Right atrium auricular region (tissue), 2 donors: ENCODE results near the gene PLXNB2. TPM values are rescaled to one million over a fixed set of nuclear protein-coding genes. Genes with fewer than 3 reads are reported as not detected.
A peak's percentile ranks its signal among the peaks of the same experiment; 100 is the strongest.

Experiments used
- DNase-seq: peaks from one replicate; pipeline ENCODE4 v3.0.0-alpha.2; 2019; ENCODE audit warnings: low spot score
- H3K27ac ChIP-seq, 2 donors: fragments of 200-600 bp; sonication (generic); 1 replicate in 1 of 2; 2 replicates in 1 of 2; pipeline ENCODE4 v1.5.1; 2016 to 2019
- H3K27me3 ChIP-seq, 2 donors: fragments of 200-600 bp; sonication (generic); one replicate each; pipeline versions ENCODE4 v1.5.1 to v1.6.0; 2017 to 2019
- H3K36me3 ChIP-seq: fragments of 200-600 bp; sonication (generic); one replicate; pipeline ENCODE4 v1.5.1; 2016
- H3K4me1 ChIP-seq, 2 donors: fragments of 200-600 bp; sonication (generic); one replicate each; pipeline versions ENCODE4 v1.5.1 to v1.6.0; 2017 to 2019
- H3K4me3 ChIP-seq, 2 donors: fragments of 200-600 bp; sonication (generic); 1 replicate in 1 of 2; 2 replicates in 1 of 2; pipeline ENCODE4 v1.5.1; 2017 to 2019; ENCODE audit warnings: mild to moderate bottlenecking in 1 of 2, moderate library complexity in 1 of 2
- H3K9me3 ChIP-seq, 2 donors: fragments of 200-600 bp; sonication (generic); one replicate each; pipeline ENCODE4 v1.5.1; 2019
- total RNA-seq, 2 donors: library from RNA; depleted of rRNA; stranded (reverse); fragments of >200 nt; gene quantifications; one replicate each; pipeline ENCODE4 v1.1.0, GENCODE V29; 2016
- TF ChIP-seq, protein P1 (sequence below), 2 donors: fragments of 200-600 bp; sonication (generic); IDR thresholded peaks; one replicate each; pipeline ENCODE4 v1.5.1; 2019; ENCODE audit warnings: antibody characterized with exemption in 2 of 2

The PLXNB2 gene
- total RNA-seq, 2 donors from 2014 or later, result 60.3 to 92.8 TPM

DNA sequence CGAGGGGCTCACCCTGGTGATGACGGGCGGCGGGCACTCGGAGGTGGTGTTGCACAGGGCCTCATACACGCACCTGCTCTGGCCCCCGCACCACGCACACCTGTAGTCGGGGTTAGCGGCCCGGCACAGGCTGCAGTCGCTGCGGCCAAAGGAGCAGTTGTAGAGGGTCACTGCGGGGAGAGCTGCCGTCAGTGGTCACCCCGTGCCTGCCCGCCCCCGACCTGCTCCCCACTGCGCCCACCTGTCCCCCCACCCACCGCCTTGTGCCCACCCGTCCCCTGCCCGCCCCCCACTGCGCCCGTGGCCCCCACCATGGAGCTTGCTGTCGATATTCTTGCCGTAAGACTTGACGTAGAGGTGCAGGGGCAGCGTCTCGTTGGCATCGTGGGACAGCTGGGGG, 23.6 kb downstream of the PLXNB2 start:
- no peak overlapping the region for H3K4me3 ChIP-seq
- H3K27ac ChIP-seq, result no peak overlapping the region
- TF ChIP-seq, protein P1, sequence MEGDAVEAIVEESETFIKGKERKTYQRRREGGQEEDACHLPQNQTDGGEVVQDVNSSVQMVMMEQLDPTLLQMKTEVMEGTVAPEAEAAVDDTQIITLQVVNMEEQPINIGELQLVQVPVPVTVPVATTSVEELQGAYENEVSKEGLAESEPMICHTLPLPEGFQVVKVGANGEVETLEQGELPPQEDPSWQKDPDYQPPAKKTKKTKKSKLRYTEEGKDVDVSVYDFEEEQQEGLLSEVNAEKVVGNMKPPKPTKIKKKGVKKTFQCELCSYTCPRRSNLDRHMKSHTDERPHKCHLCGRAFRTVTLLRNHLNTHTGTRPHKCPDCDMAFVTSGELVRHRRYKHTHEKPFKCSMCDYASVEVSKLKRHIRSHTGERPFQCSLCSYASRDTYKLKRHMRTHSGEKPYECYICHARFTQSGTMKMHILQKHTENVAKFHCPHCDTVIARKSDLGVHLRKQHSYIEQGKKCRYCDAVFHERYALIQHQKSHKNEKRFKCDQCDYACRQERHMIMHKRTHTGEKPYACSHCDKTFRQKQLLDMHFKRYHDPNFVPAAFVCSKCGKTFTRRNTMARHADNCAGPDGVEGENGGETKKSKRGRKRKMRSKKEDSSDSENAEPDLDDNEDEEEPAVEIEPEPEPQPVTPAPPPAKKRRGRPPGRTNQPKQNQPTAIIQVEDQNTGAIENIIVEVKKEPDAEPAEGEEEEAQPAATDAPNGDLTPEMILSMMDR (IDR thresholded peaks at IDR 0.05), result no peak
- H3K4me1 ChIP-seq, result peaks cover 0 to 18% of the 10 kb centered on the region in 2 donors
- H3K9me3 ChIP-seq, result no peaks in the 10 kb centered on the region
- no peak for DNase-seq
- peaks cover 91% of the 10 kb centered on the region for H3K36me3 ChIP-seq
- H3K27me3 ChIP-seq, result no peaks in the 10 kb centered on the region

DNA sequence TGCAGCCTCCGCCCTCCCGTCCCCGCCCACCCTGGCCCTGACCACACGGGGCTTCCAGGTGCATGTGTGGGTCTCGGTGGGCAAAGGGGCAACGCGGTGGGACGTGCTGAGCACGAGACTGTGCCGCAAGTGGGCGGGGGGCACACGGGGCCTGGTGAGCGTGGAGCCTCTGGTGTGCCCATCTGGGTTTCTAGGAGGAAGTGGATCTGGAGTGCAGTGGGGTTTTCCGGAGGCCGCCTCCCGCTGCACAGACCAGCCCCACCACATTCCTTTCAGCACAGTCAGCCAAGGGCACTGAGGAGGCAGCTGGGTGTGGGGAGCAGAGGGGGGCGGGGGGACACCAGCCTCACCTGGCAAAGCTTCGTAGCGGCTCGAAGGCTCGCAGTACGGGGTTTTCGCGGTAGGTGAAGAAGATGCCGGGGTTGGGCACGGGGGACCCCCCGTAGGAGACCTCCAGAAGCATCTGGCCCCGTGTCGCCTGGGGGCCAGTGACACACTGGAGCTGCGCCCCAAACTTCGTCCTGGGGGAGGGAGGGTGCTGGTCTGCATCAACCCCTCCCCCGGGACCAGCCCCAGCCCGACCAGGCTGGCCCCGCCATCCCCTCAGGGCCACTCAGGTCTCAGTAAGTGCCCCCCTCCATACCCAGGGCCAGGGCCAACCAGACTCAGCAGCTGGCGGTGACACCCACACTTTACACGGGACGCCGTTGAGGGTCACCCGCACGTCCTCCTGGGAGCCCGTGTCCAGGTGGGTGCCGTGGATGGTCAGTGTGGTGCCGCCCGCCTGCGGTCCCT, 24.9 kb downstream of the PLXNB2 start:
- peaks cover 91% of the 10 kb centered on the region for H3K36me3 ChIP-seq
- no peaks in the 10 kb centered on the region for H3K9me3 ChIP-seq
- TF ChIP-seq, protein P1 (IDR thresholded peaks at IDR 0.05), result no peak
- no peak for DNase-seq
- peak overlapping the region; percentile 49 to 62 for H3K27ac ChIP-seq
- peaks cover 0 to 18% of the 10 kb centered on the region in 2 donors for H3K4me1 ChIP-seq
- no peak overlapping the region for H3K4me3 ChIP-seq
- H3K27me3 ChIP-seq, result no peaks in the 10 kb centered on the region

DNA sequence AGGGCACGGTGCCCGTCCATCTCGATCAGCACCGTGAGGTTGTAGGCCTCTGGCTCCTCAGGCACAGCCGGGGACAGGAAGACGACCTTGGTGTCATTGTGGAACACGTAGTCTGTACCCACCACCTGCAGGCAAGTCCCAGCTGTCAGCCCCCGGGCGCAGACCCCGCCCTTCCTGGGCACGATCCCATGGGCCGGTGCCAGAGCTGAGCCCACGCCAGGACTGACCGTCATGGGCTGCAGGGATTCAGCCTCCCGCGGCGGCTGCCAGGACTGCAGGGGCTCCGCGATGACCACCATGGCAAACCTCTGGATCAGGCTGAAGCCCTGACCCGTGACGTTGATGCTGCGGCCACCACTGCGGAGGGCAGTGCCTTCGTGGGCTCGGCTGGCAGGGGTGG, 25.5 kb downstream of the PLXNB2 start:
- H3K36me3 ChIP-seq, result peaks cover 91% of the 10 kb centered on the region
- DNase-seq, result no peak
- no peak overlapping the region for H3K4me3 ChIP-seq

DNA sequence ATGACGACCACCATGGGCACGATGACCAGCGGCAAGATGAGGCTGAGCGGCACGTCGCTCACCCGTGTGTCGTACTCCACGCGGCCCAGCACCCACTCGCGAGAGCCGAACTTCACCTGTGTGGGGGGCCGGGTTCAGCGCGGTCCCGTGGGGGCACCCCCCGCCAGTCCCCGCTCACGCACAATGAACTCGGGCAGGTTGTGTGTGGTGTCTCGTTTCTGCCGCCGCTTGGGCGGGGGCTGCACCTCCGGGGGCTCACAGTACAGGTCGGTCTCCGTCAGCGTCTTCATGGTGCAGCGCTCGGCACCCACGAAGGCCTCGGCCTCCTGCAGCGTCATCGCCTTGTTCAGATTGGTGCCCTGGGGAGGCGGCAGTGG, 26.1 kb downstream of the PLXNB2 start:
- Histone ChIP-seq H3K36me3 (peaks cover 91% of the 10 kb centered on the region), H3K4me1 (peaks cover 0 to 18% of the 10 kb centered on the region in 2 donors), H3K27me3 (no peaks in the 10 kb centered on the region), H3K4me3 (no peak overlapping the region), H3K9me3 (no peaks in the 10 kb centered on the region), H3K27ac (peak overlapping the region; percentile 59 to 62)
- DNase-seq, result no peak
- TF ChIP-seq, protein P1 (IDR thresholded peaks at IDR 0.05), result no peak

More for the DNA sequence above, 25.5 kb downstream of the PLXNB2 start:
- TF ChIP-seq, protein P1 (IDR thresholded peaks at IDR 0.05), result peak in 1 of 2 donors; percentile 29
- Histone ChIP-seq H3K27ac (peak overlapping the region; percentile 59 to 62), H3K9me3 (no peaks in the 10 kb centered on the region), H3K4me1 (peaks cover 0 to 18% of the 10 kb centered on the region in 2 donors), H3K27me3 (no peaks in the 10 kb centered on the region)

DNA sequence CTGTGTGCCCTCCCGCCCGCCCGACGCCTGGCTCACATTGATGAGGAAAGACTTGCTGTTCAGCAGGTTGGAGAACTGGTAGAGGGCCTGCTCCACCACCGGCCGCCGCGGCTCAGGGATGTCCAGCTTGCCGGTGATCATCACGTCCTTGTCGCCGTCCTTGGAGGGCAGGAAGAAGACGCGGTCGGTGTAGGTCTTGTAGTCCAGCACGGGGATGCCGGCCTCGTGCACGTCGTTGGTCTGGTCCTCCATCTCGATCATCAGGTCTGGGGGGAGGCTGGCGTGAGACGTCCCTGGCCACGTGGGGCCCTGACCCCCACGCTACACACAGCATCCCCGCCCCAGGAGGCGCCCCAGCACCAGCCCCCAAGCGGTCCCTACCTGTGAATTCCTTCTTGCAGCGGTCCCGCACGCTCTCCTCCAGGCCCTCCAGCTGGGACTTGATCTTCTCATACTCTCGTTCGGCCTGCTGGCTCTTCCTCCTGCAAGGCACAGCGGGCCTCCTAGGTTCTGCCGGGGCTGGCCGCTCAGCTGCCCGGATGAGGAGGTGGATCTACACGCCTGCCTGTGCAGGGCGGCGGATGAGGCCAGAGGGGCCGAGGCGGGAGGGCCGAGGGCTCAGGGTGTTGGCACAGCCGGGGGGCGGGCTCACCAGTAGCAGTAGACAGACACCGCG, 26.6 kb downstream of the PLXNB2 start:
- Histone ChIP-seq H3K4me3 (no peak overlapping the region), H3K4me1 (peaks cover 0 to 18% of the 10 kb centered on the region in 2 donors), H3K27ac (peak overlapping the region in 1 of 2 donors; percentile 59), H3K27me3 (no peaks in the 10 kb centered on the region), H3K36me3 (peaks cover 88% of the 10 kb centered on the region), H3K9me3 (no peaks in the 10 kb centered on the region)
- TF ChIP-seq, protein P1 (IDR thresholded peaks at IDR 0.05), result no peak
- DNase-seq, result no peak
